Activated naive CD8-positive, alpha-beta T cell treated with anti-CD3 and anti-CD28 coated beads, Interleukin-2, amount 10 ng/mL, durations not matched to agents 7 days and 5 days (primary cell): Measurements from ENCODE around the gene SLC14A1. TPM values are rescaled to one million over a fixed set of nuclear protein-coding genes. Genes with fewer than 3 reads are reported as not detected.

Experiments
- ATAC-seq: fragments of 150-1000 bp; cut with Tn5 transposase; one replicate; pipeline ENCODE4 v1.10.0; 2021; ENCODE audit warnings: low read depth, moderate library complexity
- POLR2A ChIA-PET: fragments of 350-600 bp; sonication (Branson Sonifier 250); formaldehyde crosslinking; loops from one replicate; lab custom pipeline; 2021; ENCODE audit warnings: antibody characterized with exemption; lab: Charles Lee
- DNase-seq: peaks from one replicate; pipeline ENCODE4 v3.0.0; 2021
- H3K27ac Mint-ChIP-seq: one replicate; pipeline ENCODE4 v1.8.0; 2022; ENCODE audit warnings: mild to moderate bottlenecking, mixed read lengths
- H3K27me3 Mint-ChIP-seq: one replicate; pipeline ENCODE4 v1.8.0; 2022; ENCODE audit warnings: mild to moderate bottlenecking, moderate library complexity, mixed read lengths
- H3K36me3 Mint-ChIP-seq: one replicate; pipeline ENCODE4 v1.8.0; 2021; ENCODE audit warnings: mild to moderate bottlenecking, mixed read lengths
- H3K4me1 Mint-ChIP-seq: one replicate; pipeline ENCODE4 v1.8.0; 2021; ENCODE audit warnings: mixed read lengths
- H3K4me3 Mint-ChIP-seq: one replicate; pipeline ENCODE4 v1.8.0; 2022; ENCODE audit warnings: mild to moderate bottlenecking, moderate library complexity, mixed read lengths
- H3K9me3 Mint-ChIP-seq: one replicate; pipeline ENCODE4 v1.8.0; 2021; ENCODE audit warnings: mixed read lengths
- total RNA-seq, 2 experiments: library from RNA; stranded (reverse); gene quantifications; one replicate each; pipeline ENCODE4 v1.2.3, GENCODE V29; 2021

SLC14A1 gene
- 1 to 10 TPM; 3.1 to 3.5 TPM for total RNA-seq

DNA sequence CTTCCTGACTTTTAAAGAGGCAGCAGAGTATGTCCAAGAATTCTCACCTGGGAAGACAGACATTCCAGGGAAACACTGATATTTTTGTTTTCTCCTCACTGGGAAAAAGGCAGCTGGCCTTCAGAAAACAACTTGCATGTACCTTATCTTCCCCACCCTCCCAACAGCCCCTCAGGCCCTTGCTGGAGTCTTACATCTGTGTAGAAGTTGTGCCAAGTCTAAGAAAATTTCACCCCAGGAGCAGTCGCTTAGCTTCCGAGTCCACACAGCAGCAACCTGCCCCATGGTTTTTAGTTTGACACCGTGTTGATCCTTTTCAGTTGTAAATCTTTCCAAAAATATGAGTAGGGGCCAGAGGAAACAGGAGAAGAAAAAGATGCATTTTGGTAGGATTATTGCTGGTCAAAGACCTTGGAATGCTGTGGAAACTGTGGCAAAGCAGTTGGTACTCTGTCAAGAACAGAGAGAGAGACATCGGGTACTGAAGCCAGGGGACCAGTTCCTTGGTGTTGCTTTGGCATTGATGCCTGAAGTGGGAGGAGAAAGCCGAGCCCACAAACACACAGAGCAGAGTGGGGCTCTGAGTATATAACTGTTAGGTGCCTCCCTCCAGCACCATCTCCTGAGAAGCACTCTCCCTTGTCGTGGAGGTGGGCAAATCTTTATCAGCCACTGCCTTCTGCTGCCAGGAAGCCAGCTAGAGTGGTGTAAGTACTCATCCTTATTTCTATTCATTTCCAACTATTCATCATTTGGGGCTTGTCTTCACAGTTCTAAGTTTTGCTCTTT, at the start of gene SLC14A1:
TSS of gene SLC14A1 (plus strand) at position 615 of the 789 bp plus-strand sequence. CDS start 6,140 bp downstream, outside the sequence.
- H3K36me3 Mint-ChIP-seq = no peaks in the 10 kb centered on the region
- H3K4me3 Mint-ChIP-seq = no peak within 1 kb of the TSS
- H3K27ac Mint-ChIP-seq = no peak within 1 kb of the TSS
- no peak for DNase-seq
- H3K27me3 Mint-ChIP-seq = peaks cover 7% of the 10 kb centered on the region
- no peaks in the 10 kb centered on the region for H3K9me3 Mint-ChIP-seq
- no peak for ATAC-seq
- POLR2A ChIA-PET = no interaction called here
- H3K4me1 Mint-ChIP-seq = peaks cover 4% of the 10 kb centered on the region

DNA sequence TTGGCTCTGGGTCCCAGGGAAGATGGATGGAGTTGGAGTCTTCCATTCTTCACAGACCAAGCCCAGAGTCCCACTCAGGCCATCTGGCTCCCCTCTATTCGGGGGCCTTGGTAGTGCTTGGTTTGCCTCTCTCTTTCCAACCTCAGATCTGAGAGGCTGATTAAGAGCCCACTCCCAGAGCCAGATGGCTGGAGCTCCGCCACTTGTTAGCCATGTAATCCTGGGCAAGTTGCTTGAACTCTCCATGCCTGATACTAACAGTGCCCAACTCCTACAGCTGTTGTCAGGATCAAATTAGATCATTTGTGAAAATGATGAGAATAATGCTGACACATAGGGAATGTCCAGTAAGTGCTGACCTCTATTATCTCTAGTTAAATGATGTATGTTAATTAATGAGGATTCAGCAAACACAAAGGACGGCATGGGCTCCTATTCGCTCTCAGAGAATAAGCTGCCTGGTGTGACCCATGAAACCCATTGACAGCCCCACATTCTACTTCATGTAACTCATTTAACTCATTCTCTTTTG, 46.6 kb upstream of the SLC14A1 start:
- Mint-ChIP-seq H3K27ac (no peak overlapping the region), H3K9me3 (peaks cover 2% of the 10 kb centered on the region), H3K4me3 (no peak overlapping the region), H3K4me1 (peaks cover 3% of the 10 kb centered on the region), H3K27me3 (no peaks in the 10 kb centered on the region), H3K36me3 (no peaks in the 10 kb centered on the region)
- no peak for ATAC-seq
- DNase-seq = no peak
- POLR2A ChIA-PET = interaction anchor here (1.3 kb wide), 1 partner anchor 9 kb away, joined by 3 read pairs; no protein-coding TSS in a partner anchor

DNA sequence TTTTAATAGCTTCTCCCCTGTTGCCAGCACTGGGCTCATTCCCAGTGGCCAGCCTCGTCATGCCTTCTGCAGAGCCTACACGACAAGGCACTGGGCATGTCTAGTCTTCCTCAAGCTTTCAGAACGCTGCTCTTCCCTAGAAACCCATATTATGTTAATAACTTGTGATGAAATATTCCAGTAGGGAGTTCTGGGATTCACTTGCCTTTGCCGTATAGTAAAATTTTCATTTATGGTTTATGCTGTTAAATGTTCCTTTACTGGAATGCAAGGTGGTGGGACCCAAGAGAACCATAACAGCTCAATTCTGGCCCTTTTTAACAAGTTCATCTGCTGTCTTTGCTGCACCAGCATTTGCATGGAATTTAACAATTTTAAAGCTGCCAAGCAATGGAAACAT, 45.5 kb upstream of the SLC14A1 start:
- Mint-ChIP-seq H3K36me3 (no peaks in the 10 kb centered on the region), H3K4me1 (peaks cover 6% of the 10 kb centered on the region), H3K4me3 (no peak overlapping the region), H3K27me3 (no peaks in the 10 kb centered on the region), H3K27ac (no peak overlapping the region), H3K9me3 (peaks cover 2% of the 10 kb centered on the region)
- ATAC-seq = no peak
- no peak for DNase-seq
- POLR2A ChIA-PET = no interaction called here

GRCh38 chr18:45678850-45679249, 45.1 kb upstream of the SLC14A1 start:
- ATAC-seq (no peak), DNase-seq (no peak)
- no peaks in the 10 kb centered on the region for H3K36me3 Mint-ChIP-seq
- POLR2A ChIA-PET = interaction anchor here (0.6 kb wide), 1 partner anchor 446 kb away, joined by 4 read pairs; no protein-coding TSS in a partner anchor
- H3K9me3 Mint-ChIP-seq = peaks cover 2% of the 10 kb centered on the region
- no peaks in the 10 kb centered on the region for H3K27me3 Mint-ChIP-seq
- no peak overlapping the region for H3K27ac Mint-ChIP-seq
- H3K4me3 Mint-ChIP-seq = no peak overlapping the region
- H3K4me1 Mint-ChIP-seq = peaks cover 10% of the 10 kb centered on the region

- POLR2A ChIA-PET = interaction anchor here (1.2 kb wide), 1 partner anchor 14 kb away, joined by 3 read pairs; no protein-coding TSS in a partner anchor
- H3K9me3 Mint-ChIP-seq = peaks cover 2% of the 10 kb centered on the region
- H3K4me1 Mint-ChIP-seq = peaks cover 21% of the 10 kb centered on the region
- no peak overlapping the region for H3K4me3 Mint-ChIP-seq
- DNase-seq (no peak), ATAC-seq (no peak)
- H3K27ac Mint-ChIP-seq = no peak overlapping the region
- peaks cover 2% of the 10 kb centered on the region for H3K36me3 Mint-ChIP-seq
- H3K27me3 Mint-ChIP-seq = no peaks in the 10 kb centered on the region
Measured at GRCh38 chr18:45680066-45680690, 43.8 kb upstream of the SLC14A1 start.

GRCh38 chr18:45682181-45682580, 41.8 kb upstream of the SLC14A1 start:
- no peak for DNase-seq
- ATAC-seq = no peak
- Mint-ChIP-seq H3K4me3 (no peak overlapping the region), H3K36me3 (peaks cover 2% of the 10 kb centered on the region), H3K27me3 (no peaks in the 10 kb centered on the region), H3K9me3 (peaks cover 2% of the 10 kb centered on the region), H3K4me1 (peaks cover 37% of the 10 kb centered on the region), H3K27ac (no peak overlapping the region)
- POLR2A ChIA-PET = no interaction called here

GRCh38 chr18:45684341-45685115, 39.5 kb upstream of the SLC14A1 start:
- no peak overlapping the region for H3K27ac Mint-ChIP-seq
- ATAC-seq = no peak
- H3K27me3 Mint-ChIP-seq = no peaks in the 10 kb centered on the region
- POLR2A ChIA-PET = no interaction called here
- peaks cover 2% of the 10 kb centered on the region for H3K9me3 Mint-ChIP-seq
- H3K4me3 Mint-ChIP-seq = peak overlapping the region; percentile 12
- peaks cover 2% of the 10 kb centered on the region for H3K36me3 Mint-ChIP-seq
- H3K4me1 Mint-ChIP-seq = peaks cover 55% of the 10 kb centered on the region
- no peak for DNase-seq

GRCh38 chr18:45686891-45687611, 36.9 kb upstream of the SLC14A1 start:
- peaks cover 61% of the 10 kb centered on the region for H3K4me1 Mint-ChIP-seq
- peak overlapping the region; percentile 99 for H3K27ac Mint-ChIP-seq

GRCh38 chr18:45687621-45688020, 36.4 kb upstream of the SLC14A1 start:
- H3K27me3 Mint-ChIP-seq = peaks cover 4% of the 10 kb centered on the region
- peaks cover 3% of the 10 kb centered on the region for H3K36me3 Mint-ChIP-seq
- POLR2A ChIA-PET = interaction anchor here (0.5 to 4.8 kb wide), 14 partner anchors 11 to 563 kb away, joined by 3 to 117 read pairs (median 4); partner anchors contain the start of gene PSTPIP2
- peaks cover 61% of the 10 kb centered on the region for H3K4me1 Mint-ChIP-seq
- ATAC-seq = peak; percentile 48
- peak overlapping the region; percentile 94 for H3K4me3 Mint-ChIP-seq
- DNase-seq = peak; percentile 63
- no peaks in the 10 kb centered on the region for H3K9me3 Mint-ChIP-seq
- peak overlapping the region; percentile 99 for H3K27ac Mint-ChIP-seq

More at GRCh38 chr18:45686891-45687611, 36.9 kb upstream of the SLC14A1 start:
- Mint-ChIP-seq H3K9me3 (peaks cover 2% of the 10 kb centered on the region), H3K27me3 (peaks cover under 1% of the 10 kb centered on the region), H3K4me3 (peak overlapping the region; percentile 94), H3K36me3 (peaks cover 3% of the 10 kb centered on the region)
- peak; percentile 77 for ATAC-seq
- DNase-seq = peak; percentile 79
- POLR2A ChIA-PET = interaction anchor here (0.6 to 4.8 kb wide), 12 partner anchors 10 to 482 kb away, joined by 3 to 117 read pairs (median 5); partner anchors contain the start of gene PSTPIP2

- Mint-ChIP-seq H3K36me3 (peaks cover 6% of the 10 kb centered on the region), H3K4me1 (peaks cover 60% of the 10 kb centered on the region), H3K9me3 (no peaks in the 10 kb centered on the region), H3K27me3 (peaks cover 6% of the 10 kb centered on the region), H3K4me3 (peak overlapping the region; percentile 94), H3K27ac (peak overlapping the region; percentile 99)
- DNase-seq (no peak), ATAC-seq (no peak)
- POLR2A ChIA-PET = interaction anchor here (0.5 to 4.8 kb wide), 8 partner anchors 15 to 562 kb away, joined by 3 to 117 read pairs (median 6); no protein-coding TSS in a partner anchor
Measured at GRCh38 chr18:45688113-45688512, 35.9 kb upstream of the SLC14A1 start.

DNA sequence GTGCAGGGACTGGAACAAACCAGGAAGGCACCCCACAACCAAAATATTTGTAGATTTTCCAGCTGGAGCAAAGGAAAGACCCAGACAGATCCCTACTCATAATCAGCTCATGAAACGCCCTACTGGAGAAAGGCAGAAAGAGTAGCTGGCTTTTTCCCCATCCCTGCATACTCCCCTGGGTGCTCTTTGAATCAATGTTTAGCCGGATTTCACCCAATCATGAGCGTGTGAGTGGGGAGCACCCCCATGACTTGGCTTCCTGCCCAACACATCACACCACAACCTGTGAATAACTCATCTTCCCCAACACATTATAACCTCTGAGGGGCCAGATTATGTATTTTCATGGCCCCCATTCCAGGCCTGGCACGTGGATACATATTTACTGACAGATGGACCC, 35.1 kb upstream of the SLC14A1 start:
- peak; percentile 24 for ATAC-seq
- DNase-seq = no peak
- H3K27me3 Mint-ChIP-seq = peaks cover 6% of the 10 kb centered on the region
- H3K27ac Mint-ChIP-seq = peak overlapping the region; percentile 99
- peak overlapping the region; percentile 94 for H3K4me3 Mint-ChIP-seq
- POLR2A ChIA-PET = interaction anchor here (0.6 to 4.8 kb wide), 5 partner anchors 19 to 385 kb away, joined by 3 to 117 read pairs (median 9); no protein-coding TSS in a partner anchor
- H3K36me3 Mint-ChIP-seq = peaks cover 8% of the 10 kb centered on the region
- H3K9me3 Mint-ChIP-seq = peaks cover 1% of the 10 kb centered on the region
- peaks cover 53% of the 10 kb centered on the region for H3K4me1 Mint-ChIP-seq

- Mint-ChIP-seq H3K27me3 (peaks cover 6% of the 10 kb centered on the region), H3K4me3 (peak overlapping the region; percentile 94), H3K9me3 (peaks cover 4% of the 10 kb centered on the region), H3K4me1 (peaks cover 49% of the 10 kb centered on the region), H3K36me3 (peaks cover 10% of the 10 kb centered on the region), H3K27ac (peak overlapping the region; percentile 99)
- ATAC-seq = no peak
- DNase-seq = no peak
- POLR2A ChIA-PET = interaction anchor here (1.1 to 4.8 kb wide), 2 partner anchors 23 to 227 kb away, joined by 3 to 117 read pairs; no protein-coding TSS in a partner anchor
Measured at GRCh38 chr18:45689396-45689795, 34.6 kb upstream of the SLC14A1 start.
